GM21515 (cell line): Measurements from ENCODE around the gene ERVMER34-1.

Experiments
- ATAC-seq: cut with Tn5 transposase; IDR thresholded peaks from one replicate; pipeline ENCODE4 v1.9.1; 2021; ENCODE audit not compliant: unreplicated experiment

ERVMER34-1 gene

DNA sequence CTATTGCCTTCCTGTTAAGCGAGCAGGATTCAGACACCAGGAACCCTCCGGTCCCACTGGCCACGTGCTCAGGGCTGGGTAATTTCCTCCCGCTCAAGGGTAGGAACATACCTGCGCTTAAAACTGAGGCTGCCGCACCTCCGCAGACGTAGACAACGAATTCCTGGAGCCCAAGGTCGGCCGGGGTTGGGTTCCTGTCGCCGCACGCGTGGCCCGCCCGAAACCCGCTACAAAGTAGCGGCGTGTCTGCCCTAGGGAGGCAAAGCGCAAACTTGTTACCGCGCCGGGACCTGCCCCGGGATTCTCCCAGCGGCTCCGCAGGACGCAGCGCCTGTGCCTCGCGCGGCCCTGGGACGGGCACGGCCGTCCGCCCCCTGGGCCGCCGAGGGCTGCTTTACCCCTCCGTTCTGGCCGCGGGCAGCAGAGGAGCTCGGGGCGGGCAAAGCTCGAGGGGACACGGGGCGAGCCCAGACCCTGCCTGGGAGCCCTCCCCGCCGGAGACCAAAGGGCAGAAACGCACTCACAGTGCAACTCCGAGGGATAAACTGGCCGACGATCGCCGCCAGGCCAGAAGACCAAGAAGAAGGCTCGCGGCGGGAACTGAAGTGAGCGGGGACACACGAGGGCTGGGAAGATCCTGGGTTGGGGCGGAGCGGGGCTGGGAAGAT, at the start of gene ERVMER34-1:
Gene ERVMER34-1 (minus strand): TSS at position 607 of the 668 bp plus-strand sequence. CDS start 5,905 bp downstream, outside the sequence.
- no peak for ATAC-seq

- no peak for ATAC-seq
These were observed 48.6 kb upstream of the ERVMER34-1 start for GRCh38 chr4:52799813-52800212.

DNA sequence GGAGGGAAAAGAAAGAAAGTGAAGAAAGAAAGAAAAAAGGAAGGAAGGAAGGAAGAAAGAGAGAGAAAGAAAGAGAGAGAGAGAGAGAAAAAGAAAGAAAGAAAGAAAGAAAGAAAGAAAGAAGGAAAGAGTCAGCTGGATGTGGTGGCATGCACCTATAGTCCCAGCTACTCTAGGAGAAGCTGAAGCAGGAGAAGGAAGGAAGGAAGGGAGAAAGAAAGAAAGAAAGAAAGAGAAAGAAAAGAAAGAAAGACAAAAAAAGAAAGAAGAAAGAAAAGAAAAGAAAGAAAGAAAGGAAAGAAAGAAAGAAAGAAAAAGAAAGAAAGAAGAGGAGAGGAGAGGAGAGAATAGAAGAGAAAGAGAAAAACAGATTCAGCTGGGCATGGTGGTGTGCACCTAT, 44.3 kb upstream of the ERVMER34-1 start:
- ATAC-seq = no peak

DNA sequence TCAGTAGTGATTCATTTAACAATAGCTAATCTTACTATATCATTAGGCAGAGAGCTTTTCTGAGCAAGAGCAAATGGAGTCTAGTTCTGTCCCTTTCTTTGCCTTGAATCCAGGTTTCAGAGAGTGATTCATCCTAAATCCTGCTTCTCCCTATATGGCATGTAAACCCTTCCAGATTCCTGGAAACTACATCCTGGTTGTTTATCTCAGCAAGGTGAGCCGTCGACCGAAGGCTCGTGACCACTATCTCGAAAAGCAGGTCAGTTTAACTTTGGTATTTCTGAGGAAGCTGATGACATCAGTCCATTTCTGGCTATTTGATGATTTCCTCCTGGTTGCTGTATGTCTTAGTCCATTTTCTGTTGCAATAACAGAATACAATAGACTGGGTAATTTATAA, 40.7 kb upstream of the ERVMER34-1 start:
- no peak for ATAC-seq

GRCh38 chr4:52789774-52790173, 38.5 kb upstream of the ERVMER34-1 start:
- ATAC-seq = no peak

- ATAC-seq = no peak
These were observed 37.6 kb upstream of the ERVMER34-1 start for GRCh38 chr4:52788806-52789205.

- no peak for ATAC-seq
These were observed 31.8 kb upstream of the ERVMER34-1 start for GRCh38 chr4:52783069-52783468.

GRCh38 chr4:52780617-52781354, 29.6 kb upstream of the ERVMER34-1 start:
- ATAC-seq = no peak

- no peak for ATAC-seq
These were observed 29.0 kb upstream of the ERVMER34-1 start for GRCh38 chr4:52780206-52780605.

GRCh38 chr4:52760256-52760655, 9.0 kb upstream of the ERVMER34-1 start:
- ATAC-seq = no peak

- ATAC-seq = no peak
These were observed 4.2 kb upstream of the ERVMER34-1 start for GRCh38 chr4:52755426-52755825.

DNA sequence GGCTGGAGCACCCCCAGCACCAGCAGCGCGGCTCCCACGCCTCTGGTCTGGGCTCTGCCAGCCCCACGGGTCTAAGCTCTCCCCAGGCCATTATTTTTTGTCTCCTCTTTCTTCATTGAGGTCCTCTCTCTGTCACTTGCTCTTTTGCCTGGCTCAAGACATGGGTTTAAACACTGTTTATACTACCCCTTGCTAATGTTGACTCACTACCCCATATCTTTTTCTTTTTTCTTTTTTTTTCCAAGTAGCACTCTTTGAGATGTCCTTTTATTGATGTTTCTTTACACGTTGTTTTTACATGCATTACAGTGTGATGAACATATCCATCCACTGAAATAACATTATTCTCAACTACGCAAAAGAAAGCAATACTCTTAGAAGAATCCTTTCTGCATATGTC, 1.7 kb upstream of the ERVMER34-1 start:
- no peak for ATAC-seq

GRCh38 chr4:52751487-52751911, 274 bp upstream of the ERVMER34-1 start:
- no peak for ATAC-seq

GRCh38 chr4:52750213-52750612, 1.0 kb downstream of the ERVMER34-1 start:
- no peak for ATAC-seq

DNA sequence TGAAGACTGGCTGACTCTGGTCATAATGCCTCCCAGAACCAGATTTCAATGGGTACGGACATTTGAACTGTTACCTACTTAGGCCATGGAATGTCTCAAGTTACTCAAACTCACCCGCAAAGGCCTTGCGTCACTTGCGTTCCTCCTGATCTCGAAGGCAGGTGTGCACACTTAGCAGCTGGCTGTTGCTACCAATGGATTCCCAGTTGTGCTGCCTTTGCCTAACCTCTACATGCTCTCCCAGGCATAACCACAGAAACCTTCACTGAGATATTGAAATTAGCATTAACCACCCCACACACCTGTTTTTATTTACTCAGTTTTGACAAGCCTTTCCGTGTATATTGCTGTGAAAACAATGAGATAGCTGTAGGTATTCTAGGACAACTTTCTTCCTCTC, 2.8 kb downstream of the ERVMER34-1 start:
- no peak for ATAC-seq

- no peak for ATAC-seq
These were observed 6.6 kb downstream of the ERVMER34-1 start for GRCh38 chr4:52744588-52744987.

DNA sequence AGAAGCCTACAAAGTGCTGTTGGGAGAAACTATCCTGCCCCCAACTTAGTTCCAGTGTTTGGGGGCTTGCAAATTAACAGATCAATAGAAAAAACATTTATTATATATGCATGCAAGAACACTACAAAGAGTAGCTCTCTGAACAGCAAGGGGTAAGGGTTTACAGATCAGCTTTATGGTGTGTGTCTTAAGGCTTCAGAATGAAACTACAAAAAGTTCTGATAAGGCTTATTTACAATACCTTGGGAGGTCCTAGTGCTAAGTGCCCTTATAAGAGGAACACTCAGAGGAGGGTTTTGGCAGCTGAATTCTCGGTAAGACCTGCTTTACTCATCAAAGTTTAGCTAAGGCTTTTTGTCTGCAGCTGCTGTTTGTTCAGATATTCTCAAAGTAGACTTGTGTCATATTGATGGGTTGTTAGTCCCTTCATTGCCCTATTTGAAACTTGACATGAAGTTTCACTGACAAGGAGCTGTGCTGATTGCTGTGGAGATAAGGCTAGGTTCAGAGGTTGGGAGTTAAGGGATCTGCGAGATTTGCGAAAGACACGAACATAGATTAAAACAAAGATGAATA, 7.7 kb downstream of the ERVMER34-1 start:
- no peak for ATAC-seq

DNA sequence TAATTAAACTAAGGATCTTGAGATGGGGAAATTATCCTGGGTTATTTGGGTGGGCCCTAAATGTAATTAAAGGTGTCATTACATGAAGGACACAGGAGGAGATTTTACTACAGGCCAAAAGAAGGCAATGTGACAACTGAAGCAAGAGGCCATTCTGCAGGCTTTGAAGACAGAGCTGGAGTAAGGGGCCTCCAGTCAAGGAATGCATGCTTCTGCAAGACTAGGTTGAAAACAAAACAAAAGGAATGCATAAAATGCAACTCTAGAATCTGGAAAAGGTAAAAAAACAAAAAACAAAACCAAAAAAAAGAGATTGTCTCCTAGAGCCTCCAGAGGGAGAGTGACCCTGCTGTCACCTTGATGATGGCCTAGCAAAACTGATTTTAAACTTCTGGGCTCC, 21.6 kb downstream of the ERVMER34-1 start:
- no peak for ATAC-seq

- no peak for ATAC-seq
These were observed 22.5 kb downstream of the ERVMER34-1 start for GRCh38 chr4:52728691-52729240.

- no peak for ATAC-seq
These were observed 24.2 kb downstream of the ERVMER34-1 start for GRCh38 chr4:52726826-52727580.
